ENCODE results near the gene EPN1. TPM values are rescaled to one million over a fixed set of nuclear protein-coding genes. Genes with fewer than 3 reads are reported as not detected.

EPN1 gene
- total and polyA plus RNA-seq, 2 of the 8 experiments (the other 6 are each of a cell fraction or from before 2014, with no cell fraction given), result 49.6 to 200 TPM

DNA sequence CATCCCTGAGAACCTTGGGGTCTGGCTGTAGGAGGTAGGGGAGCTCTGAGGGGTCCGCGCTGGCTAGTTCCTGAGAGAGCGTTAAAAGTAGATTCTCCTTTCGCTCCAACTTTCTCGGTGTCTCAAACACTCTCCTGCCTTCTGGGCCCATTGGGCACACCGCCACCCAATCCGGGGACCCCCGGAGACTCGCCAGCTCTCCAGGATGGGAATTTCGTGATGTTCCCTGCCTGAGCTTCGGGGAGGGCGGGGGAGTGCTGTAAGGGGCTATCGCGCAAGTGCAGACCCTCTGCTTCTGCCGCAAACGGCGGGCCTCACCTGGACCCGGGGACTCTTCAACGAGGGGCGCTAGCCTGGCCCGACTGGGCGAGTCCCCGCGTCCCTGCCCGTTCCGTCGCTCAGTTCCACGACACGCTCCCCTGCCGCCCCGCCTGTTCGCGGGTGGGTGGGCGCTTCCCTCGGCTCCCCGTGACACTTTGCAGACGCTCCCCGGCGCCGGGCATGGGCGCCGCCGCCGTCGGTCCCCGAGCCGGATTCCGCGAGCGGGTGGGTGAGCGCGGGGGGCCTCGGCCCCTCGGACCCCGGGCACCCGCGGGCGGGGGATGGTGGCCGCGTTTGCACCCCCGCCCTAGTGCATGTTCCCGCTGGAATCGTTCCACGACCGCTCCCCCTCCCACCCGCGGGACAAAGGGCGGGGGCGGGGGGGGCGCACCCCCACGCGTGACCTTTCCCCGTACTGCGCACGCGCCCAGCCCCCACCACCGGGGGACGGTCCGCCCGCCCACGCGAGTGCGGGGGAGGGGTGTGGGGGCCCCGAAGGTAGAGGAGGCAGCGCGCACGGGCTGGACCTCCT is 27.1 kb upstream of the EPN1 start, which contains the start of gene CCDC106:
TSS of gene CCDC106 (plus strand) at position 481 of the 853 bp plus-strand sequence. CDS start 835 bp downstream, outside the sequence.
- peaks cover 4 to 21% of the 10 kb centered on the region in 2 experiments; a peak in 3 of 4 replicates for H3K79me2 ChIP-seq (ENCODE audit: control insufficient read depth in 1 of 2, insufficient read depth in 2 of 2, low read length in 2 of 2)
- H3K36me3 ChIP-seq (ENCODE audit: control insufficient read depth in 2 of 4, insufficient read depth in 4 of 4, low read length in 3 of 4), result peaks cover 7 to 13% (median 11%) of the 10 kb centered on the region in 4 experiments
- 2% methylated on average over 43 of the region's 87 CpGs; no CpG with 5 or more reads in 1 of the 2 experiments for WGBS, 2 experiments (ENCODE audit: extremely low coverage in 1 of 2, insufficient coverage in 1 of 2, insufficient read length in 1 of 2, insufficient replicate concordance in 2 of 2, low coverage in 1 of 2, low lambda C conversion rate in 2 of 2, missing lambda C conversion rate in 1 of 2)
- peak within 1 kb of the TSS; percentile 54 for H4K91ac ChIP-seq (replicated peaks; ENCODE audit: insufficient read length, low read length)
- ChIA-PET POLR2A (ENCODE audit: partially characterized antibody) (interaction anchor here (0.6 to 9.2 kb wide), 19 partner anchors 9 to 494 kb away, joined by 3 to 96 read pairs (median 4); partner anchors contain the start of genes FIZ1, NAT14, UBE2S and ZNF628), CTCF (ENCODE audit: partially characterized antibody) (interaction anchor here (0.9 to 6.9 kb wide), 6 partner anchors 11 to 700 kb away, joined by 4 to 56 read pairs (median 5); partner anchors contain the start of gene ZNF865)
- H4K20me1 ChIP-seq (replicated peaks in 1 of 2; ENCODE audit: control insufficient read depth in 1 of 2, insufficient read depth in 2 of 2, low read length in 2 of 2), result peaks cover 0 to 4% of the 10 kb centered on the region in 2 experiments
- no peaks in the 10 kb centered on the region for H3K9me3 ChIP-seq (ENCODE audit: insufficient read depth in 2 of 2, low read depth in 1 of 2, low read length in 1 of 2)
- H2BK20ac ChIP-seq (ENCODE audit: low read length), result no peak within 1 kb of the TSS
- peaks cover 18% of the 10 kb centered on the region for H3K23me2 ChIP-seq (ENCODE audit: low read depth, low read length)
- FAIRE-seq, result no peak
- H3K27ac ChIP-seq (ENCODE audit: low read depth, low read length), result 0 out of 2 replicates have a peak within 1 kb of the TSS, but pooled peaks have one; percentile 58
- H4K5ac ChIP-seq (ENCODE audit: insufficient read length, low read depth, low read length), result peak within 1 kb of the TSS; percentile 70
- H2BK12ac ChIP-seq (ENCODE audit: low read depth, low read length), result no peak within 1 kb of the TSS
- no peak within 1 kb of the TSS for H2BK15ac ChIP-seq (ENCODE audit: low read length)
- no peaks in the 10 kb centered on the region for H3K27me3 ChIP-seq (replicated peaks in 1 of 4; ENCODE audit: control insufficient read depth in 3 of 4, extremely low read depth in 1 of 4, insufficient read depth in 3 of 4, low read length in 3 of 4)
- peaks cover 13% of the 10 kb centered on the region for H3K79me1 ChIP-seq (ENCODE audit: low read depth, low read length)
- peaks cover 0 to 17% (median 8%) of the 10 kb centered on the region in 4 experiments; a peak in 6 of 7 replicates for H3K4me1 ChIP-seq (replicated peaks in 1 of 4; ENCODE audit: control insufficient read depth in 3 of 4, insufficient read depth in 4 of 4, low read length in 3 of 4)
- peak within 1 kb of the TSS; percentile 63 for H4K8ac ChIP-seq (ENCODE audit: extremely low read depth, insufficient read depth, low read length)
- no peak within 1 kb of the TSS; the same call in 1 of the 2 replicates for H2AFZ ChIP-seq (ENCODE audit: low read length)
- peak within 1 kb of the TSS; percentile 87 for H3K18ac ChIP-seq (ENCODE audit: extremely low read depth, low read length)
- peak within 1 kb of the TSS; percentile 80 for H3K56ac ChIP-seq (replicated peaks; ENCODE audit: insufficient read length, low read depth, low read length)
- peak within 1 kb of the TSS; percentile 78 to 81 for H3K4me2 ChIP-seq (ENCODE audit: insufficient read depth in 1 of 2, low read depth in 2 of 2, low read length in 2 of 2)
- H2BK120ac ChIP-seq (replicated peaks; ENCODE audit: low read depth, low read length), result no peak within 1 kb of the TSS
- no peak within 1 kb of the TSS for H2AK5ac ChIP-seq (ENCODE audit: low read depth, low read length)
- DNase-seq (ENCODE audit: low read depth in 1 of 2, low spot score in 2 of 2), result peak in 1 of 2 experiments; percentile 89
- H3K14ac ChIP-seq (ENCODE audit: insufficient read length), result peak within 1 kb of the TSS; percentile 27
- no peak within 1 kb of the TSS for H3K23ac ChIP-seq (ENCODE audit: insufficient read length)
- H3K4me3 ChIP-seq (ENCODE audit: extremely low read depth in 1 of 4, insufficient read depth in 2 of 4, low read depth in 3 of 4, low read length in 4 of 4), result peak within 1 kb of the TSS; percentile 72 to 85 (median 78)
- H2BK5ac ChIP-seq (ENCODE audit: low read depth, low read length), result peak within 1 kb of the TSS; percentile 83; the same call in 1 of the 2 replicates
- peak within 1 kb of the TSS; percentile 74 for H3K4ac ChIP-seq (replicated peaks; ENCODE audit: insufficient read length, low read depth, low read length)
- peak within 1 kb of the TSS in 3 of 4 experiments; percentile 55 to 66 (median 60); a peak in 6 of 7 replicates for H3K9ac ChIP-seq (replicated peaks in 1 of 4; ENCODE audit: extremely low read depth in 1 of 4, low read depth in 3 of 4, low read length in 3 of 4)
- TF ChIP-seq EZH2 (IDR thresholded peaks at IDR 0.05; ENCODE audit: low read depth, low read length, severe bottlenecking), result no peak
- TF ChIP-seq CBX5 (IDR thresholded peaks at IDR 0.05; ENCODE audit: low read depth, low read length), result no peak
- peak; percentile 65; the same call in 1 of the 2 replicates for TF ChIP-seq RBBP5 (IDR thresholded peaks at IDR 0.05; ENCODE audit: borderline replicate concordance, low read depth, low read length)
- peak; percentile 95 for TF ChIP-seq BACH1 (IDR thresholded peaks at IDR 0.05; ENCODE audit: low read length)
- TF ChIP-seq SP1 (IDR thresholded peaks at IDR 0.05; ENCODE audit: low read depth, low read length), result peak; percentile 82
- no peak for TF ChIP-seq CHD1 (IDR thresholded peaks at IDR 0.05; ENCODE audit: low read depth, low read length)
- TF ChIP-seq EP300 (IDR thresholded peaks at IDR 0.05; ENCODE audit: borderline replicate concordance in 1 of 2, low read depth in 2 of 2, low read length in 2 of 2), result peak in 1 of 2 experiments; percentile 30; a peak in 1 of 3 replicates
- TF ChIP-seq TAF7 (optimal IDR thresholded peaks at IDR 0.05; ENCODE audit: borderline replicate concordance, low read depth, low read length), result peak; percentile 9
- TF ChIP-seq PHF8 (conservative IDR thresholded peaks at IDR 0.05; ENCODE audit: low read depth, low read length), result 0 out of 2 replicates have a peak, but pooled peaks have one; percentile 21
- TF ChIP-seq POLR2A (IDR thresholded peaks at IDR 0.05; ENCODE audit: control extremely low read depth in 1 of 2, low read depth in 2 of 2, low read length in 2 of 2), result peak in 1 of 2 experiments; percentile 50; a peak in 1 of 3 replicates

Measured in H1 (cell line).